Measurements from ENCODE around the gene NUCB1.
"Not testable (repeated sequence)": the region's sequence is repeated elsewhere in the genome, so short reads cannot be mapped to it uniquely, and the experiment has no call there.

NUCB1 gene

GRCh38 chr19:48900477-48901406, 630 bp downstream of the NUCB1 start:
- TF ChIP-seq JUND (IDR thresholded peaks at IDR 0.05; ENCODE audit: low read depth) = no peak
- DNase-seq (ENCODE audit: low read depth in 1 of 2, low spot score in 1 of 2) = peak; percentile 32 to 52
- in situ Hi-C loops (cut with HindIII; ENCODE audit: low pct_unique_long_range_greater_than_20kb, low sequenced_read_pairs) = no loop called here

DNA sequence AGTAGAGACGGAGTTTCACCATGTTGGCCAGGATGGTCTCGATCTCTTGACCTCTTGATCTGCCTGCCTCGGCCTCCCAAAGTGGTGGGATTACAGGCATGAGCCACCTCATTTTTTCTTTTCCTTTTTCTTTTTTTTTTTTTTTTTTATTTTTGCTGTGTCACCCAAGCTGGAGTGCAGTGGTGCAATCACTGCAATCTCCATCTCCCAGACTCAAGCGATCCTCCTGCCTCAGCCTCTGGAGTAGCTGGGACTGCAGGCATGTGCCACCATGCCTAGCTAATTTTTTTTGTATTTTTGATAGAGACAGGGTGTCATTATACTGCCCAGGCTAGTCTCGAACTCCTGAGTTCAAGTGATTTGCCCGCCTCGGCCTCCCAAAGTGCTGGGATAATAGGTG, 2.2 kb downstream of the NUCB1 start:
- in situ Hi-C loops (cut with HindIII; ENCODE audit: low pct_unique_long_range_greater_than_20kb, low sequenced_read_pairs); DNase-seq (ENCODE audit: low read depth in 1 of 2, low spot score in 1 of 2): not testable (repeated sequence)

DNA sequence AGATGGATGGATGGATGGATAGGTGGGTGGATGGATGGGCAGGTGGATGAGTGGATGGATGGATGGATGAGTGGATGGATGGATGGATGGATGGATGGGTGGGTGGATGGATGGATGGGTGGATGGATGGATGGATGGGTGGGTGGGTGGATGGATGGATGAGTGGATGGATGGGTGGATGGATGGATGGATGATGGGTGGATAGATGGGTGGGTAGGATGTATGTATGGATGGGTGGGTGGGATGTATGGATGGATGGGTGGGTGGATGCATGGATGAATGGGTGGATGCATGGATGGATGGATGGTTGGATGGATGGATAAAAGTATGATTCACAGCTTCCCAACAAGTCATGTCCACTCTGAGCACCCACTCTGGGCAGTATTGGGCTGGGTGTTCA, 3.7 kb downstream of the NUCB1 start:
- in situ Hi-C loops (cut with HindIII; ENCODE audit: low pct_unique_long_range_greater_than_20kb, low sequenced_read_pairs); DNase-seq (ENCODE audit: low read depth in 1 of 2, low spot score in 1 of 2): not testable (repeated sequence)

GRCh38 chr19:48905664-48906063, 5.6 kb downstream of the NUCB1 start:
- DNase-seq (ENCODE audit: low read depth in 1 of 2, low spot score in 1 of 2) = no peak
- in situ Hi-C loops (cut with HindIII; ENCODE audit: low pct_unique_long_range_greater_than_20kb, low sequenced_read_pairs) = no loop called here
- no peak for TF ChIP-seq JUND (IDR thresholded peaks at IDR 0.05; ENCODE audit: low read depth)

DNA sequence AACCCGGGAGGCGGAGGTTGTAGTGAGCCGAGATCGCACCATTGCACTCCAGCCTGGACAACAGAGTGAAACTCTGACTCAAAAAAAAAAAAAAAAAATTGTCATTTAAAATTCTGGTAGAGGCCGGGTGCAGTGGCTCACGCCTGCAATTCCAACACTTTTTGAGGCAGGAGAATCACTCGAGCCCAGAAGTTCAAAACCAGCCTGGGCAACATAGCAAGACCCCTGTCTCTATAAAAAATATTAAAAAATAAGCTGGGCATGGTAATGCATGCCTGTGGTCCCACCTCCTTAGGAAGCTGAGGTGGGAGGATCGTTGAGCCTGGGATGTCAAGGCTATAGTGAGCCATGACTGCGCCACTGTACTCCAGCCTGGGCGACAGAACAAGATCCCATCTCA, 6.2 kb downstream of the NUCB1 start:
- in situ Hi-C loops (cut with HindIII; ENCODE audit: low pct_unique_long_range_greater_than_20kb, low sequenced_read_pairs) = no loop called here
- no peak for TF ChIP-seq JUND (IDR thresholded peaks at IDR 0.05; ENCODE audit: low read depth)
- DNase-seq (ENCODE audit: low read depth in 1 of 2, low spot score in 1 of 2) = no peak

DNA sequence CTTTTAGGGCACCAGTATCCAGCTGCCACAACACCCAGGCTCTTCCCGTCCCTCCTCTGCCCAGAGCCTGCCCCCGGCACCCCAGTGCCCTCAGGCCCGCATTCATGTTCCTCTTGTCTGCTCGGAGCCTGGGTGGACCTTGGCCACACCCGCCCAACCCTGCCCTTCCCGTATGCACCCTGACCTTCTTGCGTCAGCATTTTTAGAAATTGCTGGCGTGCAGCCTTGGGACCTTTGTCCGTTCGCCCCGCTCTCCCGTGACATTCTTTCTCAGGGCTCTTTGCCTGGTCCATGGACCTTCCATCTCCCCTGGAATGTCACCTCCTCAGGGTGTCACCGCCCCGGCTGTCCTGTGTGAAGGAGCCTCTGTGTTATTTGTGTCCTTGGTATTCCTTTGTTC, 7.6 kb downstream of the NUCB1 start:
- no peak for TF ChIP-seq JUND (IDR thresholded peaks at IDR 0.05; ENCODE audit: low read depth)
- in situ Hi-C loops (cut with HindIII; ENCODE audit: low pct_unique_long_range_greater_than_20kb, low sequenced_read_pairs) = no loop called here
- no peak for DNase-seq (ENCODE audit: low read depth in 1 of 2, low spot score in 1 of 2)

- in situ Hi-C loops (cut with HindIII; ENCODE audit: low pct_unique_long_range_greater_than_20kb, low sequenced_read_pairs); DNase-seq (ENCODE audit: low read depth in 1 of 2, low spot score in 1 of 2): not testable (repeated sequence)
These were observed 9.4 kb downstream of the NUCB1 start for GRCh38 chr19:48909424-48910077.

- DNase-seq (ENCODE audit: low read depth in 1 of 2, low spot score in 1 of 2) = no peak
- no peak for TF ChIP-seq JUND (IDR thresholded peaks at IDR 0.05; ENCODE audit: low read depth)
- in situ Hi-C loops (cut with HindIII; ENCODE audit: low pct_unique_long_range_greater_than_20kb, low sequenced_read_pairs) = no loop called here
These were observed 10.7 kb downstream of the NUCB1 start for GRCh38 chr19:48910803-48911202.

DNA sequence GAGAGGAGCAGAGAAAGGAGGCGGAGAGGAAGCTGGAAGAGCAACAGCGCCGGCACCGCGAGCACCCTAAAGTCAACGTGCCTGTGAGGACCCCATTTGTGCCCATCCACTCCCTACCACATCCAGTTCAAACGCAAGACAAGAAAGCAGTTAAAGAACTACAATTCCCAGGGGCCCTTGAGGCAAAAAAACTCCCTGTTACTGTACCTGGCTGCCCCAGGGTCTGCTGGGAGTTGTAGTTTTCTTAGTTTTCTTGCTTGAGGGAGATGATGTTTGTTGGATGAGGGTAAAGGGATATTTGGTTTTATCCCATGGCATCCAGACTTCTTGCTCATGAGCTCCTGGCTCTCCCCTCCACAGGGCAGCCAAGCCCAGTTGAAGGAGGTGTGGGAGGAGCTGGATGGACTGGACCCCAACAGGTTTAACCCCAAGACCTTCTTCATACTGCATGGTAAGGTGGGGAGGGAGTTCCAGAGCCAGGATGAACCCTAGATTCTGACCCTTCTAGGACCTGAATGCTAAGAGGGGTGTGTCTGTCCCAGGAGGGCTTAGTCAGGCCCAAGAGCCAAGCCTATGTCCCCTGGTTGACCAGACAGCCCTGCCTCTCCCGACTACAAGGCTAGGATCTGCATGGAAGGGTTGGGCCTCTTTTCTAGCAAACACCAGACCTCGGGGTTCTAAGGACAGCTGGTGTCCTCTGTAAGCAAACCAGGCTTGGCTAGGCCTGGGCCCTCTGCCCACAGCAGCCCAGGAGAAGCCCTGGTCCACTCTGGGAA, 13.2 kb downstream of the NUCB1 start:
- in situ Hi-C loops (cut with HindIII; ENCODE audit: low pct_unique_long_range_greater_than_20kb, low sequenced_read_pairs) = no loop called here
- TF ChIP-seq JUND (IDR thresholded peaks at IDR 0.05; ENCODE audit: low read depth) = no peak
- DNase-seq (ENCODE audit: low read depth in 1 of 2, low spot score in 1 of 2) = peak in 1 of 2 experiments; percentile 25

GRCh38 chr19:48914181-48914580, 14.1 kb downstream of the NUCB1 start:
- in situ Hi-C loops (cut with HindIII; ENCODE audit: low pct_unique_long_range_greater_than_20kb, low sequenced_read_pairs) = no loop called here
- no peak for DNase-seq (ENCODE audit: low read depth in 1 of 2, low spot score in 1 of 2)
- no peak for TF ChIP-seq JUND (IDR thresholded peaks at IDR 0.05; ENCODE audit: low read depth)

- in situ Hi-C loops (cut with HindIII; ENCODE audit: low pct_unique_long_range_greater_than_20kb, low sequenced_read_pairs) = no loop called here
- DNase-seq (ENCODE audit: low read depth in 1 of 2, low spot score in 1 of 2) = no peak
- no peak for TF ChIP-seq JUND (IDR thresholded peaks at IDR 0.05; ENCODE audit: low read depth)
These were observed 15.6 kb downstream of the NUCB1 start for GRCh38 chr19:48915757-48916156.

DNA sequence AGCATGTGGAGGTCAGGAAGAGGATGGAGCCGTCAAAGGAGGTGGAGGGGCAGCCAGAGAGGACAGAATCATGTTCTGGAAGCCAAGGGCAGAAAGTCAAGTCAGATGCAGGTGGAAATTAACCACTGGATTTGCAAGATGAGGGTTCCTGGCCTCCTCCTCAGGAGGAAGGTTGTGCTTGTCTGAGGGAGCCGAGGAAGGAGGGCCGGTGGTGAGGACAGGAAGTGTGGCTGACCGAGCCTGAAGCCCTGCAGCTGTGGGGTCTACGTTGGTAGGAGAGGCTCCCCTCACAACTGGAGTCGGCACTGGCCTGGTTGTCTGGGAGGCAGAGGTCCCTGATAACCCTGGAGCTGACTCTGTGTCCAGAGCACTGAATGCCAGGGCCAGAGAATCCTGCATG, 18.0 kb downstream of the NUCB1 start:
- DNase-seq (ENCODE audit: low read depth in 1 of 2, low spot score in 1 of 2) = no peak
- in situ Hi-C loops (cut with HindIII; ENCODE audit: low pct_unique_long_range_greater_than_20kb, low sequenced_read_pairs) = no loop called here
- TF ChIP-seq JUND (IDR thresholded peaks at IDR 0.05; ENCODE audit: low read depth) = no peak

GRCh38 chr19:48918801-48919247, 18.7 kb downstream of the NUCB1 start:
- peak in 1 of 2 experiments; percentile 23 for DNase-seq (ENCODE audit: low read depth in 1 of 2, low spot score in 1 of 2)
- in situ Hi-C loops (cut with HindIII; ENCODE audit: low pct_unique_long_range_greater_than_20kb, low sequenced_read_pairs) = no loop called here
- TF ChIP-seq JUND (IDR thresholded peaks at IDR 0.05; ENCODE audit: low read depth) = no peak

GRCh38 chr19:48919271-48919670, 19.2 kb downstream of the NUCB1 start:
- in situ Hi-C loops (cut with HindIII; ENCODE audit: low pct_unique_long_range_greater_than_20kb, low sequenced_read_pairs) = not testable (repeated sequence)

More at GRCh38 chr19:48919271-48919670, 19.2 kb downstream of the NUCB1 start:
- DNase-seq (ENCODE audit: low read depth in 1 of 2, low spot score in 1 of 2) = not testable (repeated sequence)

Data from T47D (cell line).